Measurements from ENCODE around the gene TIGD1. TPM values are rescaled to one million over a fixed set of nuclear protein-coding genes. Genes with fewer than 3 reads are reported as not detected.
"Not testable (repeated sequence)": the region's sequence is repeated elsewhere in the genome, so short reads cannot be mapped to it uniquely, and the experiment has no call there.

Gene TIGD1
- total and polyA plus RNA-seq, 8 donors = 3.7 to 12.4 (median 10.9) TPM

GRCh38 chr2:232571026-232571474 is 20.7 kb upstream of the TIGD1 start:
- DNase-seq = no peak
- peaks cover 0 to 97% of the 10 kb centered on the region in 2 donors for H3K36me3 ChIP-seq
- H3K4me1 ChIP-seq = peaks cover 0 to 5% of the 10 kb centered on the region in 2 donors
- H3K9me3 ChIP-seq = no peaks in the 10 kb centered on the region
- intact Hi-C loops (cut with DNase I) = no loop called here
- no peak for TF ChIP-seq CTCF (IDR thresholded peaks at IDR 0.05)
- H3K27me3 ChIP-seq = no peaks in the 10 kb centered on the region
- peak; percentile 61 for ATAC-seq
- H3K27ac ChIP-seq = no peak overlapping the region
- H3K4me3 ChIP-seq = no peak overlapping the region

- intact Hi-C loops (cut with DNase I); H3K27ac ChIP-seq; DNase-seq; H3K27me3 ChIP-seq; ATAC-seq; H3K4me3 ChIP-seq; H3K4me1 ChIP-seq; H3K9me3 ChIP-seq: not testable (repeated sequence)
- peaks cover 0 to 100% of the 10 kb centered on the region in 2 donors for H3K36me3 ChIP-seq
These were observed 20.1 kb upstream of the TIGD1 start for GRCh38 chr2:232570481-232570880.

DNA sequence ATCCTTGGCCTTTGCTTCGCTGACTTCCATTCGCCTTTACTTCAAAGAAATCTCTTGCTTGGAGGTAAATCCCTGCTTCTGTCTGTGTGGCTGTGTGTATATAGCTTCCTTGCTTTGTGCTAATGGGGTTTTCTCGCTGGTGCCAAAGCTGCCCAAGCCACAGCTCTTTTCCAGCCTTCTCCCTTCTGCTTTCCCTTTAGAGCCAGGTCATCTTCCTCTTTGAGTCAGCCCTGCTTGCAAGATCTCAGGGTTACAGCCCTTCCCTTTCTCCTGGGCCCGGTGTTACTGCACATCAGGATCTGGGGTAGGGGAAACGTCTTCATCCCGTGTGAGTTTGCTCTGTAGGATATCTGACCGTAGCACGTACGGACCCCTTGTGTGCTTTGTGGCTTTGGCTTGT is 19.2 kb upstream of the TIGD1 start:
- Histone ChIP-seq H3K36me3 (peaks cover 0 to 100% of the 10 kb centered on the region in 2 donors), H3K4me3 (no peak overlapping the region), H3K4me1 (peaks cover 0 to 5% of the 10 kb centered on the region in 2 donors), H3K9me3 (no peaks in the 10 kb centered on the region), H3K27me3 (no peaks in the 10 kb centered on the region), H3K27ac (no peak overlapping the region)
- no peak for TF ChIP-seq CTCF (IDR thresholded peaks at IDR 0.05)
- DNase-seq = no peak
- intact Hi-C loops (cut with DNase I) = no loop called here
- no peak for ATAC-seq

- DNase-seq (no peak), ATAC-seq (peak; percentile 77)
- Histone ChIP-seq H3K4me3 (no peak overlapping the region), H3K9me3 (no peaks in the 10 kb centered on the region), H3K36me3 (peaks cover 0 to 100% of the 10 kb centered on the region in 2 donors), H3K27me3 (no peaks in the 10 kb centered on the region), H3K27ac (no peak overlapping the region), H3K4me1 (peaks cover 0 to 5% of the 10 kb centered on the region in 2 donors)
- TF ChIP-seq CTCF (IDR thresholded peaks at IDR 0.05) = no peak
- intact Hi-C loops (cut with DNase I) = no loop called here
These were observed 17.8 kb upstream of the TIGD1 start for GRCh38 chr2:232568161-232568560.

DNA sequence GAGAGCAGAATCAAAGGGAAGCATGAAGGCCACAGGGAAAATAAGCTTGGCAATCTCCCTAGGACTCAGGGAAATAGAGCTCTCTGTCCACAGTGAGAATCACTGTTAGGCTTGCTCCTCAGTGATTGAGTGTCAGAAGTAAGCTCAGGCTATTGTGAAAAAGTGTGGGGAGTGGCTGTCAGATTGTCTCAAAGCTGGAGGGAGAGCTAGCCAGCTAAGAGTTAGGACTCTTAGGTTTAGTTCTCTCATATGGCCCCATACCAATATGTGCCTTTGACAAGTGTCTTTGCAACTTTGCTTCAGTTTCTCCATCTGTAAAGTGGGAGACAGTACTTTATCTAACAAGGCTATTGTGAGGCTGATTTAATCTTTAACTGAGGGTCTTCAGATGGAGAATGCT is 17.4 kb upstream of the TIGD1 start:
- Histone ChIP-seq H3K36me3 (peaks cover 0 to 100% of the 10 kb centered on the region in 2 donors), H3K4me1 (peaks cover 0 to 5% of the 10 kb centered on the region in 2 donors), H3K4me3 (no peak overlapping the region), H3K27ac (no peak overlapping the region), H3K9me3 (no peaks in the 10 kb centered on the region), H3K27me3 (no peaks in the 10 kb centered on the region)
- DNase-seq (no peak), ATAC-seq (no peak)
- intact Hi-C loops (cut with DNase I) = no loop called here
- TF ChIP-seq CTCF (IDR thresholded peaks at IDR 0.05) = no peak

DNA sequence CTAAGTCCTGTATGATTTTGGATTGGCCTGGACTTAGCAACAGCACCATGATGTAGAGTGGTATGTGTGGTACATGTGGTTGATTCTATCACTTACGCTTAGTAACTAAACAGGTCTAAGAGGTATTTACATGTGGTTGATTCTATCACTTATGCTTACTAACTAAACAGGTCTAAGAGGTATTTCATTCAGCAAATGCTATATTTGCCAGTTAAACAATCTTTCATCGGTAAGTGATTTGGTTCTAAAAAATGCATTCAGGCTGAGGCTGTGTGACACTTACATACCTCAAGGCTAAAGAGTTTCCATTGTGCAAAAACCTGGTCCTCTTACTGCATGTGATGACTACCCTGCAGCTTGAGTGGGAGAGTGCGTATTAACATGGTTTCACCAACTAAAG is 13.2 kb upstream of the TIGD1 start:
- intact Hi-C loops (cut with DNase I) = no loop called here

More for the DNA sequence above, 13.2 kb upstream of the TIGD1 start:
- ATAC-seq = peak; percentile 76
- DNase-seq = no peak
- Histone ChIP-seq H3K27me3 (no peaks in the 10 kb centered on the region), H3K9me3 (no peaks in the 10 kb centered on the region), H3K36me3 (peaks cover 0 to 95% of the 10 kb centered on the region in 2 donors), H3K4me1 (peaks cover 0 to 5% of the 10 kb centered on the region in 2 donors), H3K27ac (no peak overlapping the region), H3K4me3 (no peak overlapping the region)
- TF ChIP-seq CTCF (IDR thresholded peaks at IDR 0.05) = no peak

All from left lung (tissue), 10 donors.